HG02623 (cell line): Measurements from ENCODE around the gene PRKCB.

ENCODE experiments used
- ATAC-seq: cut with Tn5 transposase; IDR thresholded peaks from one replicate; pipeline ENCODE4 v1.9.1; 2021; ENCODE audit warnings: moderate library complexity; ENCODE audit not compliant: unreplicated experiment

PRKCB gene

DNA sequence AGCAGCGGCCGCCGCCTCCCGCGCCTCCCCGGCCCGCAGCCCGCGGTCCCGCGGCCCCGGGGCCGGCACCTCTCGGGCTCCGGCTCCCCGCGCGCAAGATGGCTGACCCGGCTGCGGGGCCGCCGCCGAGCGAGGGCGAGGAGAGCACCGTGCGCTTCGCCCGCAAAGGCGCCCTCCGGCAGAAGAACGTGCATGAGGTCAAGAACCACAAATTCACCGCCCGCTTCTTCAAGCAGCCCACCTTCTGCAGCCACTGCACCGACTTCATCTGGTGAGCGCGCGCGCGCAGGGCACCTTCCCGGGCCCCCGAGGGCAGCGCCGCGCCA lies 258 bp downstream of the PRKCB start:
- no peak for ATAC-seq

DNA sequence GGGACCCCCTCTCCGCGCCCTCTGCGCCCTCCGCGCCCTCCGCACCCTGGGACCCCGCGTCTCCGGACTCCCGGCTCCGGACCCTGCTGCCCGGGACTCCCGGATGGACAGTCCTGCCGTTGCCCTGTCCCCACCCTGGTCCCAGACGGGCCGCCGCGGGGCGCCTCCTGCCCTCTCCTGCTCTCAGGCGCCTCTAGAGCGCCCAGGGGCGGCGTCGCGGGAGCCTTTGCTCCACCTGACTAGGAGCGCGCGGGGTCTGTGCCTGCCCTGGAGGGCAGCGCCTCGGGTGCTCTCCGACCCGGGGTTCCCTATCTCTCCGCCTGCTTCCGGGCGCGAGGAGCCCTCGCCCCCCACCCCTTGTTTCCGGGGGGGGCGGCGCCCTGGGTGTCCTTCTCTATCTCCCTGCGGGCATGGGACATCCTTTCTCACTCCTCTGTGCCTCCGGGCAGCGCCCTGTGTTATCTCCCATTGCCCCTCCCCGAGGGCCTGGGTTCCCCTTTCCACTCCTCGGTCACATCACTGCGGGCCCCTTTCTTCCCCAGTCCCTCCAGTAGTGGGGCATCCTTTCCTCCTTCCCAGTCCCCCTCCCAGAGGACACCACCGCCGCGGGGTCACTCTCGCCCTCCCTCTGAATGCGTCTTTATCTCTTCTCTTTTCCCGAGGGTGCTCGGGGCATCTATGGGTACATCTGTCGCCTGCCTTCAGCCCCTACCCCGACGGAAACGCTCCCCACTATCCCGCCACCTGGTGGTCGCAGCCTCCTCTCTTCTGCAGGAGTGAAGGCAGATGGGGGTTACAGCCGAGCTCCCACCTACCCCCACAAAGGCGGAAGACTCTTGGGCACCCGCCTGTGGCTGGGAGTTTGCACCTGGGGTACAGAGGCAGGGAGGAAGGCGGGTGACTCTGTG lies 875 bp downstream of the PRKCB start:
- no peak for ATAC-seq

DNA sequence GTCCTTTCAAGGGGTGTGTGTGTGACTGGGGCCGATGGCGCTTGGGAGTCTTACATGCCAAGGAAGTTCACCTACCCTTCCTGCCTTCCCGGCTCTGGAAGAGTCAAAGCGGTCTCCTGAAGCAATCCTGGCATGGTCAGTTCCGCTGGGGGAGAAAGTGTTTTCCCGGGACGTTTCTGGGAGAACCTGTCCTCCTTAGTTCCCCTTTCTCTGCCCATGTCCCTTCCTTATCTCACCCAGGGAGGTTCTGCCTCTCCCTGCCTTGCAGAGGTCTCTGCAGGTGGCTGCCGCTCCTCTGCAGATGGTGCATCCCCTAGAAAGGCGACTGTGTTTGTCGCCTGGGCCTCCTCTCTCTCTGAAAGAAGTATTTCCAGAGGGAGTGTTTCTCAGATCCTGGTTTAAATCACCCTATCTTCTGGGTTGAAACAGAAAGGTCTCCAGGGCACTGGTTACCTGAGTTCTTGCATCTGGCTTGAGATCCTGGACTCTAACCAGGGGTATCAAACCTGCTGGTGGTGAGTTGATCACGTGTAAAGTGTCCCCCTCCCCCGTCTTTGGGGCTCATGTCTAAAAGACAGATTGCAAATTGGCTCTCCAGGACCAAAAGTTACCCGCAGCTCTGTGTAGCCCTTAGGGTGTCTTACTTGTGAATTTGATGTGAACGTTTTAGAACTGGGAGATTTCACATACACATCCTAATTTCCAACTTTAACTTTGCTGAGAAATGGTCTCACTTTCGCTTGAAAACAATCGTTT lies 1.9 kb downstream of the PRKCB start:
- ATAC-seq = no peak

DNA sequence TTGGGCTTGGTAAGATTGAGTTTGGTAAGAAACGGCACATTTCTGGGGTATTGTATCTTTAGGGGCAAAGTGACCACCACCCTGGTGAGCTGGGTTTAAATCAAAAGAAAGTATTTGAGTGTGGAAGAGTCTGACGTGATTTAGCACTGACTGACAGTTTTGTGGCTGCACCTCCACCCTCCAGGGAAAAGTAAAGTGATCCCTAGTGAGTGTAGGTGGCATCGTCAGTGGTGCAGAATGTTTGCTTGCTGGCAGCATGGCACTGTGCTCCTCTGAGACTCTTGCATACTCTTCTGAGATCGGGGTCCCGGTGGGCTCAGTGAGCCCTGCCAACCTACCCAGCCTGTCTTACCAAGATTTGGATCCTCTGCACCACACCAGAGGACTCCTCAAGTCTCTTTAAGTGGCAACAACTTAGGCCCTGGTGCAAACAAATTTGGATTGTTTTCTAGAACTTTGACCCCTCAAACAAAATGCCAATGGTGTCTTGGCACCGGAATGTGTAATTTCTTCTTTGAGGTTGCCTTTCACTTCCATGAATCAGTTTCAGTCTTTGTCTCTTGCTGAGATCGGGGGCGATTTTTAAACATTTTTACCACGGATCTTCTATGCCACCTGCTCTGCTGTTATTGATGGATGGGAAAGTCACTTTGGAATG lies 2.8 kb downstream of the PRKCB start:
- ATAC-seq = no peak

DNA sequence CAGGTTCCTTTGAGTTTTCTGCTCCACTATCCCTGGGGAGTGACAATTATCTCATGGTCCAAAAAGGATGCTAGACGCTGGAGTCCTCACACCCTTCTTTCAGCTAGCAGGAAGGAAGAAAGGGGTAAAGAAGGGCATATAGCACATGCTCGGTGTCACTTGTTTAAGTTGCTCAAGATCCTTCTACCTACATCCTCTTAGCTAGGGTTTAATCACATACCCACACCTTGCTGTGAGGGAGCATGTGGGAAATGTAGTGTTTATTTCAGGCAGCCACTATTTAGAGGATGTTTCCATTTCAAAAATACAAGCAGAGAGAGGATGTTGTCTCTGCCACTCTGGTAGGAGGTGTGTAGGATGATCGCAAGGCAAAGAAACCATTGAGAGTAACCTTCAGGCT lies 4.5 kb downstream of the PRKCB start:
- no peak for ATAC-seq

DNA sequence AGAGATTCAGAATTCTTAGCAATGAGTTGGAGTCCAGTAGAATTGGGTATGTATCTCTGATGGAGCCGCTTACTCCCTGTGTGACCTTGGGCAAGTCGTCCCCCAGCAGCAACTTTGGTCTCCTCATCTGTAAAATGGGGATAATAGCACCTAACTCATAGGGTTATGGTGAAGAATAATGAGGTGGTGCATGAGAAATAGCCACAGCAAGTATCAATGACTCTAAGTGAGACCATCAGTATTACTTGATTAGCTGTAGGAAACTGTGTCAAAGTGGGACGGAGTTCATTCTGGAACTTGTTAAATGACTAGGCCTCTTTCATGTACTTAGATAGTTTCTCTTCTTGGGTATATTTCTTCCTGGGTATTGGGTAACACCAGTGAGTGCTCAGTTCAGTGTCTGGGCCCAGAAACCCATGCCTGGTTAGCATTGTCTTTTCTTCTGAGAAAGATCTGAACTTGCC lies 6.4 kb downstream of the PRKCB start:
- ATAC-seq = peak; percentile 58

DNA sequence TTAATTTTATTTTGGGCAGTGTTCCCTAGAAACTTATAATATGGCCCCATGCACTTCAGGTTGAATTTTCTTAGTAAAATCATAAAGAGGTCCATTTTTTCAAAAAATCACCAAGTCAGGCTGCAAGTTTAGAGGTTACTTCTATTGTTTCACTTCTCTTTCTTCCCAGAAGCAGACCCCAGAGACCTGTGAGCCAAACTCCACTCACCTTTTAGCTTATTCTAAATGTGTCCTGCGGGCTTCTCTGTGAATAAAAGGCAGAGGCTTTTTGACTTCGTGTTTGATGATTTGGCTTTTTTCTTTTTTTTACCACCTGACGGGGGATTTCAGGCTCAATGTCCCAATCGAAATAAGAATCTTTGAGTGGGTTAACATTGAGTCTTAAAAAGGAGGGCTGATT lies 7.4 kb downstream of the PRKCB start:
- no peak for ATAC-seq

DNA sequence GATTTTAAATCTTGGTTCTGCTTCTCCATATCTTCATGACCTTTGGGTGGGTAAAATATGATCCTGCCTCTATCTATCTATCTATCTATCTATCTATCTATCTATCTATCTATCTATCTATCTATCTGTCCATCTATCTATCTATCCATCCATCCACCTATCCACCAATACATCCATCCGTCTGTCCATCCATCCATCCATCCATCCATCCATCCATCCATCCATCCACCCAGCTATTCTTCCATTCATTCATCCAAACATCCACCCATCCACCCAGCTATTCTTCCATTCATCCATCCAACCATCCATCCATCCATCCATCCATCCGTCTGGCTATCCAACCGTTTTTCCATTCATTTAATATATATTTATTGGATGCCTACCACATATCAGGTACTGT lies 11.5 kb downstream of the PRKCB start:
- no peak for ATAC-seq

DNA sequence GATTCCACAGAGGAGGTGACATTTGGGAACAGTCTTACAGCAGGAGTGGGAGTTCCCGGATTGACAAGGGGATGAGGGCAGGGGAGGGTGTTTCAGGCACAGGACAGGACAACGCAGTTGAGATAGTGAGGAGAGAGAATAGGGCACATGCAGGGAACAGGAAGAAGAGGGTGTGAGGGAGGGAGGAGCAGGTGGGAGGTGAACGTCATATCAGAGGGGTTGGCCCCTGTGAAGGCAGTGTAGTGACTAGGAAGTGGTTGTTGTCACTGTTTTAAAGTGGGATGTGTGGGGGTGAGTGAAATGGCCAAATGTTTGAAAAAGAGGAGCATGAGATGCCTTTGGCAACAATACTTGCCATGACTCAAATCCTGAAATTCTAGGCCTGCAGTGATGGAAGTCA lies 12.2 kb downstream of the PRKCB start:
- ATAC-seq = no peak

DNA sequence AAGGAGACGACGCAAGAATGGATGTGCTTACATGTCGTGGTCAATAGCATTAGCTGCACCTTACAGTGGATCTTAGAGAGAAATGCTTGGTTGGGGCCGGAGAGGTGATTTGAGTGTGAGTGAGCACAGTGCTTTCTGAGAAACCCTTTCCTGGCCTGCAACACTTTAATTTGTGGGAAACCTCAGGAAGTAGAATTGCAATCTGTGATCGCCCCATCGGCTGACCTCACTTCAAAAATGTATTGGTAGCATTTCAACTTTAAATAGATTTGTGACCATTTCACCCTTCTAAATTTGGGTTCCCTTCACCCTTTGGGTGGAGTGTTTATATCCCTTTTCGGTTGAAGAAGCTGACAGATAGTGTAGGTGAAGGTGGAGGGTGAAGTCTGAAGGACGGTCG lies 13.2 kb downstream of the PRKCB start:
- no peak for ATAC-seq

DNA sequence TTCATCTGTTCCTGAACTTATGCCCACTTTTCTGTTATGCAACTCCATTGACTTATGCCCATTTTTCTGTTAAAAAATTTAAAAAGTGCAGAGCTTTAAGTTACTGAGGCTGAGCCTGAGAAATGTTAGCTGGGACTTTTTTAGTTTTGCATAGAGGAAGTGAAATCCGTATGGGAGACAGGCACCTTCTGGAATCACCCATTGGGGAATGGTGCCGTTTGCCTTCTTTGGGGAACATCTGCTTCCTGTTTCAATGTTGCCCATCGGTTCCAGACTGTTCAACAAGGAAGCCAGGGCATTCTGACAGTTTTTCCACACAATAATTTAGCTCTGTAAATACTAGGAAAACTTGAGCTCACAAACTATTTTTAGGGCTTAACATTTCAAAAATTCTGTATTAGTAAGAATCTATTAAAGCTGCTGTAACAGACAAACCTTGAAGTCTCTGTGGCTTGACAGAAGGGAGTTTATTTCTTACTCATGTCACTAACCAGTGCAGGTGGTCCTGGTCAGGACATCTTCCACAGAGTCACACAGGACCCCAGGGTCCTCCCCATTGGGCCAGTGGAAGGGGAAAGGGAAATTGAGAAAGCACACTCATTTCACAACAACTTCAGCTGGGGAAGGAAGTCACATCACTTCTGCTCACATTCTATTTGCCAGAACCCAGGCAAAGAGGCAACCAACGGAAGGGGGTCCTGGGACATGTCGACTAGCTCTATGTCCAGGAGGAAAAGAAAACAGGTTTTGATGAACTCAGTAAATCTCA lies 17.2 kb downstream of the PRKCB start:
- ATAC-seq = no peak

DNA sequence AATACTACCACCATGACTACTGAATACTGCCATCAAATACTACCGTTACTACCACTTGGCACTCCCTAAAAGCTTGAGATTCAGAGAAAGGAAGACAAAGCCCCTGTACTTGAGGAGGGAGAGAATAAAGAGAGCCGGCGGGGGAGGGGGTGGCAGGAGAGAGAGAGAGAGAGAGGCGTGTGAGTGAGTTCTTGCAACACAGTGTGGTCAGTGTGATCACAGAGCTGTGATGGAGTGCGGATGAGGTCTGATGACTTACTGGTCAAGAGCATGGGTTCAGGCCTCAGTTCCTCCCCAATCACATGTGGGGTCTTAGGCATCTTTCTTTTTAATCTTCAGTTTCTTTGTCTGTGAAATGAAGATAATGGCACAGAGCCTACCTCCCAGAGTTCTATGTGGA lies 19.2 kb downstream of the PRKCB start:
- ATAC-seq = no peak

DNA sequence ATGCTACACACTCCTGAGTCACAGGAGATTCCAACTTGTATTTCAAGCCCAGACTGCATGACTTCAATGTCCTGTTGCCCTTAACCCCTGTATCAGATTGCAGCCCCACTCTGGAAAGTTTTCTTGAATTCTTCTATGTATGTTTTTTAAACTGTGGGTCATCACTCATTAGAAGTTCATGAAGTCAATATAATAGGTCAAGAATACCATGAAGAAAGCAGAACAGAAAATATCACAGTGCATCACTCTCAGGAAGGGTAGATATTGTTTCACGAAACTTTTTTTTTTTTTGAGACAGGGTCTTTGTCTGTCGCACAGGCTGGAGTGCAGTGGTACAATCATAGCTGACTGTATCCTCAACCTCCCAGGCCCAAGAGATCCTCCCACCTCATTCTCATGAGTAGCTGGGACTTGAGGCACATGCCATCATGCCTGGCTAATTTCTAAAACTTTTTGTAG lies 20.5 kb downstream of the PRKCB start:
- no peak for ATAC-seq

DNA sequence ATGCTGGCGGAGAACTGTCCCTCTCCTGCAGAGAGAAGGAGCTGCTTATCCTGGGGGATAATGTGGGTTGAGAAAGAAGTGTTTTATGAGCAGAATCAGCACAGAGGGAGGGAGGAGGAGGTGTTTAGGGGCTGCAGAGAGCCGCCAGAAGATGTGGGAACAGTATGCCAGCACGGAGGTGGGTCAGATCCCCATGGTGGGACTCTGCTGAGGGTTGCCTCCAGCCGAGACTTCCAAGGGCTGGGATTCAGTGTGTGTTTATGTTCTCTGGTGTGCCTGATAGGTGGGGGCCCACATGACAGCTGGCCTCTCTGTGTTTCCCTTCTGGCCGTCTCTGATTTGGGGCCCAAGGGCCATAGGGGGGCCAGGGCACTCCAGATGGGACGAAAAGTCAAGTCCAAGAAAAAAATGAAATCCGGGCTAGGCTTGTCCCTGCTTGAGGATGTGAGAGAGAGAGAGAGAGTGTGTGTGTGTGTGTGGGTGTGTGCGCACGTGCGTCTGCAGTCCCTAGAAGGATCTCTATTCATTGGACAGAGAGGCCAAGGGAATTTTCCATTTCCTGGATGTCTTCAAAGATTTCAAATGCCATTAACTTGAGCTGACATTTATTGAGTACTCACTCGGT lies 21.6 kb downstream of the PRKCB start:
- no peak for ATAC-seq

DNA sequence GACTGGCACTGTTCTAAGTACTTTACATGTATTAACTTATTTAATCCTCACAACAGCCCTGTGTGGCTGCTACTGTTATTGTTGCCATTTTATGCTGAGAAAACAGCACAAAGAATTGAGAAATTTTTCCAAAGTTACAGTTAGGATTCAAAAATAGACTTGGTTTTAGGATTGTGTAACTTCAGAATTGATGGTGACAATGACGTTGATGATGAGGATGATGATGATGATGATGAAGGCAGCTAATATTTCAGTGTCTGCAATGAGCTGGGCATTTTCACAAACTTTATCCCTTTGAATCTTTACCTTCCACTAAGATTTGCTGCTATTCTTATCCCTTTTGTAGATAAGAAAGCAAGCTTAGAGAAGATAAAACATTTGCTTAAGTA lies 22.1 kb downstream of the PRKCB start:
- ATAC-seq = no peak

DNA sequence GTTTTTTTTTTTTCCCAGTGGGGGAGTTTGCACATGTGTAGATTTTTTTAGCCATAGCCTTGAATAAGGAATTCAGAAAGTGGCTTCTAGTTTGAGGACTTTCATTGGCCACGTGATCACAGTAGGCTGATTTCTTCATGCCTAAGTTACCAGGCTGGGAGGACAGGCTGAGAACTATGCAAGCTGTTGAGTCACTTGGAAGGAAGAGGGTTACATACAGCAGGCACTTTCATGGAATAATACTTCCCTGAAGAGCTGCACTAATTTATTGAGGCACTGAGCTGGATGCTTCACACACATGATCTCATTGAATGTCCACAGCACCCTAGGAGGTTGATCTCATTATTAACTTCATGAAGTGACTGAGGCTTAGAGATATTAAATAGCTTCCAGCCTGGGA lies 22.8 kb downstream of the PRKCB start:
- ATAC-seq = no peak

DNA sequence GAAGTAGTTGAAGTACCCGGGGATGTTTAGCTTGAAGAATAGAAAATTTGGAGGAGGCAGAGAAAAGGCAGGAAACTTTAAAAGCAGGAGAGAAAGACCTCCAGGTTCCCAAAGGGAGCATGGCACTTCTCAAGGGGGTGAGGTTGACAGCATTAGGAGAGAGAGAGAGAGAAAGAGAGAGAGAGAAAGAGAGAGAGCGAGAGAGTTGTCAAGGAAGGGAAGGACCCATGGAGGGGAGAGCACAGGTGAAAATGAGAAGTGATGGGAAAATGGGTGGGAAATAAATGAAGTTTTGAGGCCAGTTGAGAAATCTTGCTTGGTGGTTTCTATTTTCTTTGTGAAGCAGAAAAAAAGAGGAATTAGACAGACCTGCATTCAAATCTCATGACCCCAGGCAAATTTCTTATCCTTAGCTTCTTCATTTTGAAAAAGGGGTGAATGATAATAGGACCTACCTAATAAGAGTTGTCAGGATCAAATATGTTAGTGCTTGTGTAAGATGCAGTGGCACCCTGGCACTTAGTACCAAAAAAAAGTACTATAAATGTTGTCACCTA lies 24.0 kb downstream of the PRKCB start:
- ATAC-seq = no peak

DNA sequence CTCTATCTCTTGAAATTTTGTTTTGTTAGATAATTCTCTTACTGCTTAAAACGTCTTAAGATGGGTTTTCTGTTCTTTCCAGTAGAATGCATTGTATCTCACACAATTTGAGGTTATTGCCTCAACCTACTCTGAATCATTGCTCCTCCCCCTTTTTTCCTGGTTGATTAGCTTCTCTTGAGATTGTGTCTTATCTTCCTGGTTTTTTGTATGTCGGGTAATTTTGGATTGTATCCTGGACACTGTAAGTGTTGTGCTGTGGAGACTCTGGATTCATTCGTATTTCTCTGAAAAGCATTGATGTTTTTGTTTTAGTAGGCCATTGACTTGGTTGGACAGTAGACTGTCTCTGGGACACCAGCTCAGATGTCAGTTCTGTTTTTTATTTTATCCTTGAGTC lies 26.1 kb downstream of the PRKCB start:
- no peak for ATAC-seq

DNA sequence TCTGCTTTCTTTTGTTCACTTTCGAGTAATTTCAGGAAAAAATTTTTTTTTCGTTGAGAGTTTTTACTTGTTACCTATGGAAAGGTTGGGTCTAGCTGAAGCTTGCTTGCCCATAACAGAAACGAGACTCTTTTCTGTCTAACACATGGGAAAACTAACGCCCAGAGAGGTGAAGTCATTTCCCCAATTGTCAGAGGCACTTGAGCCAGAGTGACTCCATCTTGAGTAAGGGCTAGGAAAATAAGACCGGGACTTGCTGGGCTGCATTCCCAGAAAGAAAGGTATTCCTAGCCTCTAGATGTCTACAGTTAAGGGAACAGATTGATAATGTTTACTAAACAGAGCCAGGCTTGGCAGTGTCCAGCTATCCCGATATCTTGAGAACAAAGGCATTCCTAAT lies 26.8 kb downstream of the PRKCB start:
- ATAC-seq = no peak
